Lower leg skin (tissue), 4 donors: Measurements from ENCODE around the gene PTDSS2. TPM values are rescaled to one million over a fixed set of nuclear protein-coding genes. Genes with fewer than 3 reads are reported as not detected.

Experiments
- DNase-seq, 2 donors: peaks; one replicate each; pipeline ENCODE4 v3.0.0-alpha.2; 2019; ENCODE audit warnings: low spot score in 2 of 2
- H3K4me3 ChIP-seq: fragments of 200-600 bp; sonication (generic); 2 replicates; pipeline ENCODE4 v1.5.1; 2017; ENCODE audit warnings: mild to moderate bottlenecking, low read depth; ENCODE audit not compliant: poor library complexity, severe bottlenecking
- CTCF ChIP-seq, 3 donors: fragments of 450-650 bp; IDR thresholded peaks; one replicate each; pipeline ENCODE4 v1.5.1; 2016; ENCODE audit warnings: antibody characterized with exemption in 3 of 3, mild to moderate bottlenecking in 3 of 3, moderate library complexity in 2 of 3
- POLR2A ChIP-seq, 2 donors: fragments of 450-650 bp; IDR thresholded peaks; one replicate each; pipeline ENCODE4 v1.6.1; 2016 to 2017; ENCODE audit warnings: antibody characterized with exemption in 2 of 2, mild to moderate bottlenecking in 1 of 2, moderate library complexity in 1 of 2
- WGBS, 2 donors: methylation state at CpG; one replicate each; pipeline ENCODE4 v1.1.5; 2018; 5-methylcytosine and 5-hydroxymethylcytosine counted together
- intact Hi-C: fragments of 100-400 bp; cut with DNase I; formaldehyde crosslinking; loops from one replicate; pipeline ENCODE4 v1.15.0; 2023; ENCODE audit warnings: low total_unique reads
- total RNA-seq, 4 donors: library from RNA; depleted of rRNA; stranded (reverse); fragments of >200 nt; gene quantifications; one replicate each; pipeline ENCODE4 v1.1.0, GENCODE V29; 2016

Gene PTDSS2
- total RNA-seq, 4 donors from 2014 or later: 35.0 to 108 (median 38.7) TPM

- TF ChIP-seq POLR2A (IDR thresholded peaks at IDR 0.05) (no peak), CTCF (IDR thresholded peaks at IDR 0.05) (no peak)
- no peak for DNase-seq
- no peak overlapping the region for H3K4me3 ChIP-seq
- WGBS, 2 donors: 61 to 62% methylated on average over 15 to 18 of the region's 19 CpGs
- intact Hi-C loops: no loop called here
Observed at GRCh38 chr11:417652-418342, 32.3 kb upstream of the PTDSS2 start.

GRCh38 chr11:418343-419247 is 31.5 kb upstream of the PTDSS2 start:
- no peak for DNase-seq
- intact Hi-C loops: no loop called here

GRCh38 chr11:419248-420005 is 30.7 kb upstream of the PTDSS2 start:
- no peak overlapping the region for H3K4me3 ChIP-seq
- TF ChIP-seq POLR2A (IDR thresholded peaks at IDR 0.05) (no peak), CTCF (IDR thresholded peaks at IDR 0.05) (no peak)
- 87 to 89% methylated on average over 12 to 20 of the region's 20 CpGs for WGBS, 2 donors
- DNase-seq: no peak
- intact Hi-C loops: no loop called here

More at GRCh38 chr11:418343-419247, 31.5 kb upstream of the PTDSS2 start:
- 88 to 92% methylated on average over 30 of the region's 30 CpGs for WGBS, 2 donors
- TF ChIP-seq CTCF (IDR thresholded peaks at IDR 0.05): no peak
- no peak for TF ChIP-seq POLR2A (IDR thresholded peaks at IDR 0.05)
- no peak overlapping the region for H3K4me3 ChIP-seq

GRCh38 chr11:420054-420910 is 29.8 kb upstream of the PTDSS2 start:
- WGBS, 2 donors: 77 to 79% methylated on average over 51 to 68 of the region's 71 CpGs
- intact Hi-C loops: no loop called here
- DNase-seq: no peak

GRCh38 chr11:420911-421321 is 29.2 kb upstream of the PTDSS2 start:
- DNase-seq: no peak
- WGBS, 2 donors: 90 to 92% methylated on average over 11 to 21 of the region's 21 CpGs
- TF ChIP-seq CTCF (IDR thresholded peaks at IDR 0.05) (no peak), POLR2A (IDR thresholded peaks at IDR 0.05) (no peak)
- no peak overlapping the region for H3K4me3 ChIP-seq
- intact Hi-C loops: no loop called here

More at GRCh38 chr11:420054-420910, 29.8 kb upstream of the PTDSS2 start:
- no peak for TF ChIP-seq POLR2A (IDR thresholded peaks at IDR 0.05)
- H3K4me3 ChIP-seq: no peak overlapping the region
